Measurements from ENCODE around the gene NR5A2.

The NR5A2 gene

GRCh38 chr1:200035956-200036618 is 8.6 kb downstream of the NR5A2 start:
- DNase-seq (ENCODE audit: low read depth), result no peak

DNA sequence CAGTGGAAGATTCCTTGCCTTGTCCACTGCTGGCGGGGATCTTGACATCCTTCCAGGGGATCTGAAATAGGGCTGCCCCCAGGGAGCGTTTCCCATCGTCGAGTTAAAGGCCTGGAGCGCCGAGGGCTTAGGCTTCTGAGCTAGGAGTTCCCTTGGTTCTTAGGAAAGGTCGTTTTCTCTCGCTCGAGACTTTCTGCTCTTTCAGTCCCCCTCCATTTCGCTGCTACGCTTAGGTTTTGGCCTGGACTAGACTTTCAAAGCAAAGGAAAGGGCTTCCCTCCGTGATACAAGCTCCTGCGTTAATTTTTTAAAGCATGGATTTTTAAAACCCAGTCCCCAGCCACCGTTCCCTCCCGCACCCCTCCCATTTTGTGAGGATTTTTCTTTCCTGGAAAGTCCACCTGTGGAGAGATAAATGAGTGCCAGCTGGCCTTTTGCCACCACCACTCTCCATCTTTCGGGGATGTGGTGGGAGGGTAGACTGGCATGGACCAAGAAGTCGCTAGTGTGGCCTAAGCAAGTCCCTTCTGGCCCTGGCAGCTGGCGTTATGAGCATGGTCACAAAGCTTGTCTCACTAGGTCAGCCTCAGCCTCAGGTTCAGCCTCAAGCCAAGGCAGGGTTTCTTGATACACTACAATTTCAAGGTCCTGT is 9.2 kb downstream of the NR5A2 start:
- DNase-seq (ENCODE audit: low read depth), result no peak

DNA sequence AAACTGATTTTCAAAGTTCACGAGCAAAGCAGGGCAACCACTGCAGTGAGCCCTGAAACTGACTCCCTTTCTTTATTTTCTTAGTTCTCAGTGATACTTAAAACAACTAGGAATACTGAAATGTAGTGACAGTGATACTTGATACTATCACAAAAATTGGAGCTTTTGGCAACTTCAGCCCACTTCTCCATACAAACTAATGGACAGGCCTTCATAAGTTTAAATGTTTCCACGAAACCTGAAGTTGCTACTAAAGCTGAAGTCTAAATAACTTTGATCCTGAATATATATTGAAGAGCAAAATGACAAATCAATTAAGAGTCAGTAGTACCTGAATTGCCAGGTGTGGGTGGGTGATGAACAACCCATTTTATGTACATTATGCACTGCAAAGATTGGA is 10.0 kb downstream of the NR5A2 start:
- DNase-seq (ENCODE audit: low read depth), result no peak

DNA sequence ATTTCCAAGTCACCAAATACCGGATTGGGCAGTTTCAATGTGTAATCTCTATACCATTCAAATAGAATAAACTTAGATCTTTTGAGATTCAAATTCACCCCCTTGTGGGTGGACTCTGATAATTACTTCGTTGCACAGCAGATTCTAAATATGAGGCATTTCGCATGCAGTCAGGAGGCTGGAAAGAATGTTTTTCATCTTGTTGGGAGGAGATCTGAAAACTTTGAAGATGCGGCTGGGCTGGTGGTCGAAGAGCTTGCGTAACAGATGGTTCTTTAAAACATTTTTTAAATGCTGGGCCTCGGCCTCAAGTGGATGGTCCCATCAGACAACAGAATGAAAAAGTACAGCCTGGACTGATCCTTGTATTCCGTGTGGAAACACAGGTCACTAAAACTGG is 10.4 kb downstream of the NR5A2 start:
- DNase-seq (ENCODE audit: low read depth), result no peak

DNA sequence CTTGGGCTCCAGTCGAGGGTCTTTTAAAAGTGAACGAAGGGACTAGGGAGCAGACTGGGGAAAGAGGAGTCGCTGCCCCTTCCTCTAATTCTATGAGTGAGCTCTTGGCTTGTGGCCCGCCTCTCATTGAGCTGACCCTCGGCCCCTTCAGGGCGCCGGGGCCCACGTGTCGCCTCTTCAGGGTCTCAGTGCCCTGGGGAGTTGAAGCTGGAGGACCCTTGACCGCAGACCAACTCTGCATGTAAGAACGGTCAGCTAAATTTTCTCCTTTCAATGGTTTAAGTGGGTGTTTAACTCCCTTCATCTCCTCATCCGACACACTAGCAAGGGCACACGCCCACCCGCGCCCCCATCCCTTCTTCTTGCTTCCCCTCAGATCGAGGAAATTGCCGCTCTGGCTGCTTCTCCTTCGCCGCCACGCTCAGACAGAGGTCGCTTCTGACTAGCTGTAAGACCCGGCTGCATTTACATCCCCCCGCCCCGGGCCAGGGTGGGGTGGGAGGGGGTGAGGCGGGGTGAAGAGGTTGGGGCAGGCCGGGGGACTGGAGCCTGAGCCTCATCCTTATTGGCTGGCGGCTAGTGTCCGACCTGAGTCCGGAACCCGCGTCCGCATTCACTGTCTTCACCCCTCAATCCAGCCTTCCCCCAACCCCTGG is 10.9 kb downstream of the NR5A2 start:
- no peak for DNase-seq (ENCODE audit: low read depth)

- no peak for DNase-seq (ENCODE audit: low read depth)
Measured at GRCh38 chr1:200038981-200039848, 11.7 kb downstream of the NR5A2 start.

DNA sequence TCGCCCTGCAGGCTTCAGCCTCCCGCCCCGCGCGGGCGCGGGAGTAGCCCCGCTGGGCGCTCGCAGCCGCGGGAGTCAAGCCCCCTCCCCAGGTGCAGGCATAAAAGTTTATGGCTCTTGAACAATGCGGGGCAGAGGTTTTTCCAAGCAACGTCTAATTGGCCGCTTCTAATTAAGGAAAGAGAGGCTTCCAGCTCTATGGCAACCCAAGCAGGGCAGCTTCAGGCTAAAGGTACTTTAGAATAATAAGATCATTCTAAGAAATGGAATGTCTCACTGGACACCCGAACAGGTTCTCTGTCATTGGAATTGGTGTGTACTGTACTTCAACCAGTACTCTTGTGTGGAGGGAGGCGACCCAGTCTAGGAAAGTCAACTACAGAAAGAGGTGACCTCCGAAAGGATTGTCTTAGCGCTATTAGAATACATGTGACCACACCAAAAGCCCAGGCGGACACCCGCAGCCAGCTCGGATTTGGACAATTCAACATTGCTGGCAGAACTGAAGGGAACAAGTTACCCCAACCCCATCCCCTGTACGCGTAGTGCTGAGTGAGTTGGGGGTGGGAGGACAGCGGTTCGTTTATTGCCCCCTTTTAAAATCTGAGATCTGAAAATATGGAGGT is 12.5 kb downstream of the NR5A2 start:
- DNase-seq (ENCODE audit: low read depth), result no peak

DNA sequence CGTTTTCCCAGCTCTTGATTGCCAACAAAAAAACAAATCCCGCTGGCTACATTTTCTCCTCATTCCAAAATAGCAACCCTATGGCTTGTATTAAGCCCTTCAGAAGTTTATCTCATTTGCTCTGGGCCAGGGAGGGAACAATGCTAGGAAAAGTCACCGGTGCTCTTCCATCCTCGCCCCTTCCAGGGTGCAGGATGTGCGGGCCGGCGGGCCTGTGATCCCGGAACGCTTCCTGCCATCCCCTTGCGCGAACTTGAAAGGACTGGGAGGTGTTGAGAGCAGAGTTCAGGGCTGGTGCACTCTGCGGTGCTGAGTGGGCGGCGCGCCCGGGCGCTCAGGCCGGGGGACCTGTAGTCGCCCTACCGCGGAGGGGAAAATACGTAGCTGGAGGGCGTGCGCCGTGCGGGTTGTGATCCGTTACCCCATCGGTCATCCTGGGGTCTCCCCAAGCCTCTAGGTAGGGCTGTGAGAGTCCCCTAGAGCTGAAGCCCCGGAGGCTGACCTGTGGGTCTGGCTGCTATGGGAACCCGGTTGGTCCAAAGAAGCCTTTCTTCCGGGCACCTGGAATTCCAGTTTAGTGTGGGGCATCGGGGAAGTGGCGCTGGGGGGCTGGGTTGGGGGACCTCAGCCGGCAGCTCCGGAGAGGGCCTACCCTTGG is 13.1 kb downstream of the NR5A2 start:
- DNase-seq (ENCODE audit: low read depth), result no peak

DNA sequence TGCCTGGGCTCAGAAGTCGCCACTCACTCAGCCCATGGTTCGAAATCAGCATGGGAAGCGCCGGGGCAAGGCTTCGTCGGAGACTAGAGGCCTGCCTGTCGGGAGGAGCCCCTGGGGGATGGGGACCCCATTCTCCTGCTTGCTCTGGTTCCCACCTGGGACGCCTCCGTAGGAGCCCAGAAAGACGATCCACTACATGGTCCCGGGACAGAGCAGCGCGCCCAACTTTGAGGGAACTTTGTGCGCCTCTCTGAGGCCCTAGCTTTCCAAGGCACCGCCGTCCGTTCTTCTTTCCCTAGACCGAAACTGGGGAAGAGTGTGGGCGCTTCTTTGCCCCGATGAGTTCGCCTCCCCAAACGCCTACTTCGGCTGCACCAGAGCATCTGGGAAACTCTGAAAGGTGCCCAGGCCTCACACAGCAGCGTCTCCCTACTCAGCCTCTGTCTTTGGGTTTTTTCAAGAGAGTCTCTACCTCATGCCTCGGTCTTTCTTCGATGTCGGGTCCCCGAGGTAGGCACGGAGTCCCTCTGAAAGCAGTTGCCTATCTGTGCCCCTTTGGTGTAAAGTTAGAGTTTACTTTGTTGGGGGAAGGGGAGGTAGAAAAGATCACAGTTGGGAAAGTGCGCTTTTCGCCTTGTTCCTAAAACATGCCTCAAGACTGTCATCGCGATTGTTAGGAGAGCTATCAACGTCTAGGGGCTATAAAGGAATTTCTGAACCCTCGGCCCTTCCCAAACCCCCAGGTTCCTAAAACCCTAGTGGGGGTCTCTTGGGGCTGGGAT is 14.0 kb downstream of the NR5A2 start:
- DNase-seq (ENCODE audit: low read depth), result no peak

- no peak for DNase-seq (ENCODE audit: low read depth)
Measured at GRCh38 chr1:200042119-200042551, 14.6 kb downstream of the NR5A2 start.

GRCh38 chr1:200042552-200043335 is 15.2 kb downstream of the NR5A2 start:
- DNase-seq (ENCODE audit: low read depth), result no peak

GRCh38 chr1:200043336-200043668 is 15.8 kb downstream of the NR5A2 start:
- no peak for DNase-seq (ENCODE audit: low read depth)

- no peak for DNase-seq (ENCODE audit: low read depth)
Measured at GRCh38 chr1:200046115-200046514, 18.6 kb downstream of the NR5A2 start.

DNA sequence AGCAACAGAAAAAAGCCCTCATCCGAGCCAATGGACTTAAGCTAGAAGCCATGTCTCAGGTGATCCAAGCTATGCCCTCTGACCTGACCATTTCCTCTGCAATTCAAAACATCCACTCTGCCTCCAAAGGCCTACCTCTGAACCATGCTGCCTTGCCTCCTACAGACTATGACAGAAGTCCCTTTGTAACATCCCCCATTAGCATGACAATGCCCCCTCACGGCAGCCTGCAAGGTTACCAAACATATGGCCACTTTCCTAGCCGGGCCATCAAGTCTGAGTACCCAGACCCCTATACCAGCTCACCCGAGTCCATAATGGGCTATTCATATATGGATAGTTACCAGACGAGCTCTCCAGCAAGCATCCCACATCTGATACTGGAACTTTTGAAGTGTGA is 20.7 kb downstream of the NR5A2 start:
- DNase-seq (ENCODE audit: low read depth), result no peak

GRCh38 chr1:200049810-200050209 is 22.3 kb downstream of the NR5A2 start:
- no peak for DNase-seq (ENCODE audit: low read depth)

- no peak for DNase-seq (ENCODE audit: low read depth)
Measured at GRCh38 chr1:200051620-200052019, 24.1 kb downstream of the NR5A2 start.

- DNase-seq (ENCODE audit: low read depth), result no peak
Measured at GRCh38 chr1:200053091-200053490, 25.6 kb downstream of the NR5A2 start.

DNA sequence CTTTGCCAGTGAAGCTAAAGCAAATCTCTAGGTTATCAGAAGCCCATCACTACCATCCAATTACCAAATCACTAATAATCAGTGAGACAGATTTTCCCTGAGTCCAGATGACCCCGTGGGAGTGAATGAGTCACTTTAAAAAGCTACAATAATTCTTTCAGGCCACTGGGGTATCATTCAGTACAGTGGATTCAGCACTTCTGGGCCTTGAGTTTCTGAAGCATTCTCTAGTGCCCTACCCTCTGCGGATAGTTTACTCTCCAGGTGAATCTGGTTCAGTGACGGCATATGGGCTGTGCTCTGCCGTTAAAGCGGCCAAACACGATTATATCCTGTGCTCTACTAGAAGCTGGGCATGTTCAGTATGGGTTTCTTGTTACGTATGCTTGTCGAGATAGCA is 26.1 kb downstream of the NR5A2 start:
- DNase-seq (ENCODE audit: low read depth), result no peak

DNA sequence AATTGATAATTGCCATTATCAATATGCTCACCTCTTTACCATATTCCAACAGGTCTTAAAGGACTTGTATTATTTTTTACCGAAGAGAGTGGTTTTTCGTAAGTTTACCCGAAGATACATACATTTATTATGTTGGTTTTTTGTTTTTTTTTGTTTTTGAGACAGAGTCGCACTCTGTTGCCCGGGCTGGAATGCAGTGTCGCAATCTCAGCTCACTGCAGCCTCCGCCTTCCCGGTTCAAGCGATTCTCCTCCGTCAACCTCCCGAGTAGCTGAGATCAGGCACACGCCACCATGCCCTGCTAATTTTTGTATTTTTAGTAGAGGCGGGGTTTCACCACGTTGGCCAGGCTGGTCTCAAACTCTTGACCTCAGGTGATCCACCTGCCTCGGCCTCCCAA is 30.8 kb downstream of the NR5A2 start:
- DNase-seq (ENCODE audit: low read depth), result no peak

- no peak for DNase-seq (ENCODE audit: low read depth)
Measured at GRCh38 chr1:200062143-200062542, 34.6 kb downstream of the NR5A2 start.
